CD4-positive, alpha-beta T cell treated with Interleukin-6 at 100 ng/mL for 8 hours (primary cell): ENCODE results near the gene AOAH.
"Not testable (repeated sequence)": the region's sequence is repeated elsewhere in the genome, so short reads cannot be mapped to it uniquely, and the experiment has no call there.

Source experiments
- DNase-seq: peaks from one replicate; pipeline ENCODE4 v3.0.0-alpha.2; 2020; ENCODE audit warnings: mixed read lengths, low spot score

AOAH gene

GRCh38 chr7:36657036-36657660 lies 67.1 kb downstream of the AOAH start:
- DNase-seq: peak; percentile 8

GRCh38 chr7:36654436-36654835 lies 69.9 kb downstream of the AOAH start:
- DNase-seq: no peak

- DNase-seq: no peak
Observed at GRCh38 chr7:36653663-36654355, 70.5 kb downstream of the AOAH start.

- no peak for DNase-seq
Observed at GRCh38 chr7:36653008-36653662, 71.2 kb downstream of the AOAH start.

GRCh38 chr7:36652431-36652830 lies 71.9 kb downstream of the AOAH start:
- DNase-seq: no peak

GRCh38 chr7:36651404-36651803 lies 72.9 kb downstream of the AOAH start:
- no peak for DNase-seq

GRCh38 chr7:36650766-36651312 lies 73.5 kb downstream of the AOAH start:
- DNase-seq: no peak

- DNase-seq: no peak
Observed at GRCh38 chr7:36650320-36650719, 74.0 kb downstream of the AOAH start.

GRCh38 chr7:36649319-36649718 lies 75.0 kb downstream of the AOAH start:
- DNase-seq: not testable (repeated sequence)

GRCh38 chr7:36648441-36648840 lies 75.9 kb downstream of the AOAH start:
- no peak for DNase-seq

GRCh38 chr7:36644625-36645422 lies 79.5 kb downstream of the AOAH start:
- DNase-seq: no peak

- DNase-seq: no peak
Observed at GRCh38 chr7:36642414-36642813, 81.9 kb downstream of the AOAH start.

GRCh38 chr7:36642010-36642409 lies 82.3 kb downstream of the AOAH start:
- DNase-seq: no peak

- DNase-seq: no peak
Observed at GRCh38 chr7:36640682-36641081, 83.6 kb downstream of the AOAH start.

GRCh38 chr7:36639826-36640225 lies 84.5 kb downstream of the AOAH start:
- DNase-seq: peak; percentile 76

- DNase-seq: no peak
Observed at GRCh38 chr7:36638586-36639263, 85.6 kb downstream of the AOAH start.

GRCh38 chr7:36638140-36638539 lies 86.2 kb downstream of the AOAH start:
- DNase-seq: no peak

GRCh38 chr7:36637417-36637816 lies 86.9 kb downstream of the AOAH start:
- no peak for DNase-seq

GRCh38 chr7:36636126-36636525 lies 88.2 kb downstream of the AOAH start:
- DNase-seq: no peak

GRCh38 chr7:36635091-36635490 lies 89.2 kb downstream of the AOAH start:
- DNase-seq: no peak

- no peak for DNase-seq
Observed at GRCh38 chr7:36633377-36633776, 90.9 kb downstream of the AOAH start.
